GM19467 (cell line): ENCODE data around the gene SPIRE1.

ENCODE experiments used
- ATAC-seq: cut with Tn5 transposase; IDR thresholded peaks from one replicate; pipeline ENCODE4 v1.9.1; 2021; ENCODE audit warnings: mild to moderate bottlenecking, moderate library complexity; ENCODE audit not compliant: unreplicated experiment

SPIRE1 gene

GRCh38 chr18:12657684-12658425 is at the start of gene SPIRE1:
TSS of gene SPIRE1 (minus strand) at chr18:12658107. CDS start at chr18:12657866, 241 bp downstream.
- ATAC-seq, result no peak

- no peak for ATAC-seq
Observed at GRCh38 chr18:12703664-12704063, 45.8 kb upstream of the SPIRE1 start.

GRCh38 chr18:12703096-12703567 is 45.2 kb upstream of the SPIRE1 start:
- peak; percentile 1 for ATAC-seq

GRCh38 chr18:12702221-12703095 is 44.6 kb upstream of the SPIRE1 start, which contains the start of the genes CEP76 and PSMG2:
TSS of gene CEP76 (minus strand) at chr18:12702723. CDS start at chr18:12702548, 175 bp downstream.
TSS of gene PSMG2 (plus strand) at chr18:12703042. CDS start at chr18:12703108, 66 bp downstream.
- ATAC-seq, result peak; percentile 75

GRCh38 chr18:12701161-12701560 is 43.3 kb upstream of the SPIRE1 start:
- ATAC-seq, result no peak

GRCh38 chr18:12699747-12700146 is 41.8 kb upstream of the SPIRE1 start:
- no peak for ATAC-seq

GRCh38 chr18:12694032-12694431 is 36.1 kb upstream of the SPIRE1 start:
- no peak for ATAC-seq

GRCh38 chr18:12692206-12692605 is 34.3 kb upstream of the SPIRE1 start:
- ATAC-seq, result no peak

GRCh38 chr18:12689256-12689850 is 31.4 kb upstream of the SPIRE1 start:
- ATAC-seq, result no peak

GRCh38 chr18:12686100-12686499 is 28.2 kb upstream of the SPIRE1 start:
- ATAC-seq, result no peak

- ATAC-seq, result no peak
Observed at GRCh38 chr18:12679183-12679786, 21.4 kb upstream of the SPIRE1 start.

GRCh38 chr18:12668041-12668440 is 10.1 kb upstream of the SPIRE1 start:
- no peak for ATAC-seq

- no peak for ATAC-seq
Observed at GRCh38 chr18:12659904-12660605, 2.1 kb upstream of the SPIRE1 start.

- no peak for ATAC-seq
Observed at GRCh38 chr18:12658426-12659138, 675 bp upstream of the SPIRE1 start.

- ATAC-seq, result no peak
Observed at GRCh38 chr18:12656938-12657683, 796 bp downstream of the SPIRE1 start.

- ATAC-seq, result no peak
Observed at GRCh38 chr18:12656605-12656937, 1.3 kb downstream of the SPIRE1 start.

- no peak for ATAC-seq
Observed at GRCh38 chr18:12654971-12655370, 2.9 kb downstream of the SPIRE1 start.

- ATAC-seq, result no peak
Observed at GRCh38 chr18:12652861-12653401, 5.0 kb downstream of the SPIRE1 start.

GRCh38 chr18:12651651-12652050 is 6.3 kb downstream of the SPIRE1 start:
- ATAC-seq, result no peak
